OCI-LY1 (cell line): ENCODE results near the gene MPZL3.

Experiments used
- CTCF ChIP-seq: fragments of 200-600 bp; sonication (generic), shearing (Covaris generic); IDR thresholded peaks from 2 replicates; pipeline ENCODE4 v1.5.1; 2017; ENCODE audit warnings: mild to moderate bottlenecking, antibody characterized with exemption, low read length, moderate library complexity, mixed read lengths
- EZH2 ChIP-seq: fragments of 200-600 bp; sonication (generic), shearing (Covaris generic); IDR thresholded peaks from 2 replicates; pipeline ENCODE4 v1.8.0; 2017; ENCODE audit warnings: borderline replicate concordance, mixed run types, mild to moderate bottlenecking, antibody characterized with exemption, low read length, moderate library complexity, mixed read lengths

DNA sequence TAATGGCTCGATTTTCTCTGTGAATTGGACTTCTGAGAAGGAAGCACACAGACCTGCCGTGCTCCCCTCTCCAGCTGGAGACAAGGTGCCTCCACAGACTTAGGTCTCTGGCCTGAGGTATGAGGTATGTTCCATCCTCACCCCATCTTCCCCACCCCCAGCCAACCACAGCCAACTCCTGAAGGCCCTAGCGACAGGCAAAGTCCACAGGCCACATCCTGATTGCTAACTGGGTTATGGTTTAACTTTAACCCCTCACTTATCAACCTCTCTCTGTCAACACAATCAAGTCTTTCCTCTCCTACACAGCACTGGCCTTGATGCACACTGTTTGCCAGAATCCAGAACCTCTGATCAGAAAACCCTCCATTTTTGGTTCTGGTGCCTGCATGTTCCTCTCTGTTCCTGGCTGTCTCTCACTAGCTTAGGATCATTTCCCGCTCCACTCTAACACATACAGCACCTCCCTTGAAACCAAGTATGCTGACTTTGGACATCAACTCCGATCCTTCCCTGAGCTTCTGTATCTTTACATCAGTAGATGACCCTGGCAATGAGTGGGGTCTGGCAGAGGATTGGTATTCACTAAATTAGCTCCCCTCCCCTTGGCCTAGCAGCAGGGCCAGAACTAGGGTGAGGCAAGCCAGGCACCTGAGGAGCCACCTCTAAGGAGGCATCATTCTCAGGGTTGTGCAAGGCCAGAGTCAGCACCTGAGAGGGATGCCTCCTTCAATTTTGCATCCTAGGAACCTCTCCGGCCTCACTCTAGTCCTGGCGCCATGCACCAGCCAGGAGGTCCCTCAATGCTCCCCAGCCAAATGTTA is 49.4 kb downstream of the MPZL3 start:
- TF ChIP-seq CTCF: no peak
- TF ChIP-seq EZH2: no peak
